SK-N-SH (cell line): ENCODE data around the gene REEP1. TPM values are rescaled to one million over a fixed set of nuclear protein-coding genes. Genes with fewer than 3 reads are reported as not detected.

Source experiments
- CTCF ChIA-PET: fragments of 300-600, 350-600 bp; formaldehyde crosslinking; extraction: SDS; loops from one replicate; lab custom pipeline; 2021; lab: Yijun Ruan, JAX
- POLR2A ChIA-PET: fragments of 350-600 bp; sonication (Branson Sonifier 250); formaldehyde crosslinking; extraction: SDS; loops from one replicate; lab custom pipeline; 2020; ENCODE audit warnings: antibody characterized with exemption, inconsistent platforms; lab: Yijun Ruan, JAX
- DNase-seq: peaks from one replicate; pipeline ENCODE4 v3.0.0; 2012
- H2AFZ ChIP-seq: fragments of 200-600 bp; sonication (generic); 2 replicates; pipeline ENCODE4 v1.8.1; 2016; ENCODE audit warnings: antibody characterized with exemption, mild to moderate bottlenecking, low read depth
- H3F3A ChIP-seq: fragments of 200-600 bp; sonication (generic); replicated peaks from 2 replicates; pipeline ENCODE3; 2016; ENCODE audit warnings: antibody characterized with exemption, mild to moderate bottlenecking; ENCODE audit not compliant: insufficient read depth
- H3K27ac ChIP-seq, 2 experiments: fragments of 200-500 bp in 1 of 2; fragments of 200-600 bp in 1 of 2; sonication (Bioruptor generic) in 1 of 2; sonication (generic), shearing (Covaris generic) in 1 of 2; 2 replicates each; pipeline versions ENCODE4 v1.5.1 to v1.6.1; 2014 to 2016; ENCODE audit warnings: low read depth in 2 of 2, inconsistent platforms in 1 of 2, low read length in 1 of 2, mild to moderate bottlenecking in 1 of 2, mixed read lengths in 1 of 2
- H3K27me3 ChIP-seq: fragments of 200-600 bp; sonication (generic), shearing (Covaris generic); 2 replicates; pipeline ENCODE4 v1.6.1; 2016; ENCODE audit warnings: mixed run types; ENCODE audit not compliant: insufficient read depth
- H3K36me3 ChIP-seq, 2 experiments: fragments of 200-500 bp in 1 of 2; fragments of 200-600 bp in 1 of 2; sonication (Bioruptor generic) in 1 of 2; sonication (generic) in 1 of 2; replicated peaks in 1 of 2; 2 replicates each; pipeline versions ENCODE3 to v1.5.1; 2014 to 2016; ENCODE audit warnings: low read length in 1 of 2, mild to moderate bottlenecking in 1 of 2; ENCODE audit not compliant: insufficient read depth in 2 of 2, control insufficient read depth in 1 of 2
- H3K4me1 ChIP-seq, 2 experiments: fragments of 200-500 bp in 1 of 2; fragments of 200-600 bp in 1 of 2; sonication (Bioruptor generic) in 1 of 2; sonication (generic), shearing (Covaris generic) in 1 of 2; 2 replicates each; pipeline versions ENCODE4 v1.5.1 to v1.6.1; 2014 to 2016; ENCODE audit warnings: low read depth in 1 of 2, low read length in 1 of 2, mixed run types in 1 of 2; ENCODE audit not compliant: insufficient read depth in 2 of 2, control insufficient read depth in 1 of 2
- H3K4me2 ChIP-seq: fragments of 200-600 bp; sonication (generic), shearing (Covaris generic); 2 replicates; pipeline ENCODE4 v1.6.1; 2017; ENCODE audit warnings: mixed run types
- H3K4me3 ChIP-seq, 2 experiments: fragments of 200-500 bp in 1 of 2; fragments of 200-600 bp in 1 of 2; sonication (Bioruptor generic) in 1 of 2; sonication (generic), shearing (Covaris generic) in 1 of 2; 2 replicates each; pipeline versions ENCODE4 v1.5.1 to v1.8.1; 2014 to 2016; ENCODE audit warnings: low read depth in 2 of 2, inconsistent platforms in 1 of 2, low read length in 1 of 2, mild to moderate bottlenecking in 1 of 2, mixed read lengths in 1 of 2, moderate library complexity in 1 of 2
- H3K79me2 ChIP-seq: fragments of 200-600 bp; sonication (generic); 2 replicates; pipeline ENCODE4 v1.8.1; 2017; ENCODE audit warnings: mild to moderate bottlenecking; ENCODE audit not compliant: insufficient read depth
- H3K9ac ChIP-seq: fragments of 200-600 bp; sonication (generic); 2 replicates; pipeline ENCODE4 v1.6.1; 2017; ENCODE audit warnings: mixed run types
- H3K9me2 ChIP-seq: fragments of 200-600 bp; sonication (generic); 2 replicates; pipeline ENCODE4 v1.6.1; 2017; ENCODE audit warnings: mixed run types
- H3K9me3 ChIP-seq: fragments of 200-600 bp; sonication (generic); 2 replicates; pipeline ENCODE4 v1.6.1; 2017; ENCODE audit warnings: mixed run types, mild to moderate bottlenecking, moderate library complexity
- H4K20me1 ChIP-seq: fragments of 200-600 bp; sonication (generic); 2 replicates; pipeline ENCODE4 v1.6.1; 2017; ENCODE audit warnings: mild to moderate bottlenecking, mixed run types; ENCODE audit not compliant: insufficient read depth
- CHD2 ChIP-seq: fragments of 150-350 bp; IDR thresholded peaks from 2 replicates; pipeline ENCODE4 v1.6.1; 2018; ENCODE audit warnings: low read length; ENCODE audit not compliant: partially characterized antibody
- CTCF ChIP-seq: fragments of 200-600 bp; sonication (generic); IDR thresholded peaks from 2 replicates; pipeline ENCODE4 v1.6.1; 2017; ENCODE audit warnings: antibody characterized with exemption, mild to moderate bottlenecking, moderate library complexity
- FOXJ3 ChIP-seq: sonication (generic); formaldehyde crosslinking; IDR thresholded peaks from 2 replicates; pipeline ENCODE4 v1.5.1; 2020; ENCODE audit warnings: mild to moderate bottlenecking, missing genetic modification reagents
- GABPA ChIP-seq: IDR thresholded peaks from 2 replicates; pipeline ENCODE4 v1.4.0; 2012; ENCODE audit warnings: low read depth, mild to moderate bottlenecking
- GATA2 ChIP-seq: sonication (generic); formaldehyde crosslinking; IDR thresholded peaks from 2 replicates; pipeline ENCODE4 v1.5.0; 2020; ENCODE audit warnings: mild to moderate bottlenecking, missing genetic modification reagents
- JUND ChIP-seq: IDR thresholded peaks from 2 replicates; pipeline ENCODE4 v1.4.0; 2012
- MEF2A ChIP-seq: IDR thresholded peaks from 2 replicates; pipeline ENCODE4 v1.4.0; 2012; ENCODE audit warnings: low read depth, borderline replicate concordance
- NRF1 ChIP-seq: IDR thresholded peaks from 2 replicates; pipeline ENCODE4 v1.6.1; 2012; ENCODE audit warnings: low read depth, mild to moderate bottlenecking, low read length
- RXRA ChIP-seq: IDR thresholded peaks from 2 replicates; pipeline ENCODE4 v1.4.0; 2012; ENCODE audit warnings: low read depth, mild to moderate bottlenecking, borderline replicate concordance
- SIN3A ChIP-seq: IDR thresholded peaks from 2 replicates; pipeline ENCODE4 v1.6.1; 2012; ENCODE audit warnings: low read depth, mild to moderate bottlenecking, low read length, moderate library complexity, borderline replicate concordance
- SMC3 ChIP-seq: IDR thresholded peaks from 2 replicates; pipeline ENCODE4 v1.6.1; 2012; ENCODE audit warnings: low read depth, low read length, improper control_type of control experiment
- TCF12 ChIP-seq: IDR thresholded peaks from 2 replicates; pipeline ENCODE4 v1.4.0; 2012
- YY1 ChIP-seq: IDR thresholded peaks from 2 replicates; pipeline ENCODE4 v1.4.0; 2012; ENCODE audit warnings: low read depth, mild to moderate bottlenecking
- WGBS: methylation state at CpG from one replicate; pipeline ENCODE4 v1.1.6; 2017; ENCODE audit warnings: low lambda C conversion rate; 5-methylcytosine and 5-hydroxymethylcytosine counted together
- polyA plus RNA-seq, 3 experiments: library from polyadenylated mRNA; depleted of rRNA; stranded (reverse); fragments of >200 nt; gene quantifications; 2 replicates each; pipeline ENCODE4 v1.2.3, GENCODE V29; 2012
- TF ChIP-seq, protein P1 (sequence below): fragments of 150-350 bp; IDR thresholded peaks from 2 replicates; pipeline ENCODE4 v1.6.1; 2017; ENCODE audit warnings: antibody characterized with exemption, low read length, low read depth, borderline replicate concordance
- TF ChIP-seq, protein P2 (sequence below): IDR thresholded peaks from 2 replicates; pipeline ENCODE4 v1.6.1; 2012; ENCODE audit warnings: mild to moderate bottlenecking, low read depth, low read length, moderate library complexity
- TF ChIP-seq, protein P3 (sequence below): IDR thresholded peaks from 2 replicates; pipeline ENCODE4; 2012

The REEP1 gene
- polyA plus RNA-seq, 1 of the 3 experiments (the other 2 are of a cell fraction), result 0.13 TPM

DNA sequence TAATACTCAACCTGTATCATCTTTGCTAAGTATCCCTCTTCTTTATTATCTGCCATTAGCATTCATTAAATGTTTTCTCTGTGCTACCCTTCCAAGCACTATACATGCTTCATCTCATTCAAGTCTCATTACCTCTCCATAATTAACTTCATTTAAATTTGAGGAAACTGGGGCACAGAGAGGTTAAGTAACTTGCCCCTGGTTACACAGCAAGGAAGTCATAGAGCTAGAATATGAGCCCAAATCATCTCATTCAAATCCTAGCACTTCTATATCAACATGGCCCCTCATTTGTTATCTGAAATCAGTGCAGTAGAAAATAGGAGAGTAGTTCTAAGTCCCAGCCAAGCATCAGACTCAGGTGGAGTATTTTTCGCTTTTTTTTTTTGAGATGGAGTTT, 133.8 kb downstream of the REEP1 start:
- 93% methylated on average over 1 of the region's 1 CpG for WGBS
- peaks cover 0 to 3% of the 10 kb centered on the region in 2 experiments; a peak in 1 of 4 replicates for H3K4me1 ChIP-seq
- CTCF ChIA-PET, result interaction anchor here (3.0 kb wide), 1 partner anchor 17 kb away, joined by 17 read pairs; no protein-coding TSS in a partner anchor
- peaks cover 2% of the 10 kb centered on the region for H3F3A ChIP-seq
- no peak overlapping the region for H3K9ac ChIP-seq
- TF ChIP-seq SIN3A, result no peak
- TF ChIP-seq RXRA, result no peak
- TF ChIP-seq FOXJ3 (CRISPR knock-in tag), result no peak
- TF ChIP-seq SMC3, result no peak
- TF ChIP-seq, protein P1, sequence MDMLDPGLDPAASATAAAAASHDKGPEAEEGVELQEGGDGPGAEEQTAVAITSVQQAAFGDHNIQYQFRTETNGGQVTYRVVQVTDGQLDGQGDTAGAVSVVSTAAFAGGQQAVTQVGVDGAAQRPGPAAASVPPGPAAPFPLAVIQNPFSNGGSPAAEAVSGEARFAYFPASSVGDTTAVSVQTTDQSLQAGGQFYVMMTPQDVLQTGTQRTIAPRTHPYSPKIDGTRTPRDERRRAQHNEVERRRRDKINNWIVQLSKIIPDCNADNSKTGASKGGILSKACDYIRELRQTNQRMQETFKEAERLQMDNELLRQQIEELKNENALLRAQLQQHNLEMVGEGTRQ, result no peak
- TF ChIP-seq, protein P2, sequence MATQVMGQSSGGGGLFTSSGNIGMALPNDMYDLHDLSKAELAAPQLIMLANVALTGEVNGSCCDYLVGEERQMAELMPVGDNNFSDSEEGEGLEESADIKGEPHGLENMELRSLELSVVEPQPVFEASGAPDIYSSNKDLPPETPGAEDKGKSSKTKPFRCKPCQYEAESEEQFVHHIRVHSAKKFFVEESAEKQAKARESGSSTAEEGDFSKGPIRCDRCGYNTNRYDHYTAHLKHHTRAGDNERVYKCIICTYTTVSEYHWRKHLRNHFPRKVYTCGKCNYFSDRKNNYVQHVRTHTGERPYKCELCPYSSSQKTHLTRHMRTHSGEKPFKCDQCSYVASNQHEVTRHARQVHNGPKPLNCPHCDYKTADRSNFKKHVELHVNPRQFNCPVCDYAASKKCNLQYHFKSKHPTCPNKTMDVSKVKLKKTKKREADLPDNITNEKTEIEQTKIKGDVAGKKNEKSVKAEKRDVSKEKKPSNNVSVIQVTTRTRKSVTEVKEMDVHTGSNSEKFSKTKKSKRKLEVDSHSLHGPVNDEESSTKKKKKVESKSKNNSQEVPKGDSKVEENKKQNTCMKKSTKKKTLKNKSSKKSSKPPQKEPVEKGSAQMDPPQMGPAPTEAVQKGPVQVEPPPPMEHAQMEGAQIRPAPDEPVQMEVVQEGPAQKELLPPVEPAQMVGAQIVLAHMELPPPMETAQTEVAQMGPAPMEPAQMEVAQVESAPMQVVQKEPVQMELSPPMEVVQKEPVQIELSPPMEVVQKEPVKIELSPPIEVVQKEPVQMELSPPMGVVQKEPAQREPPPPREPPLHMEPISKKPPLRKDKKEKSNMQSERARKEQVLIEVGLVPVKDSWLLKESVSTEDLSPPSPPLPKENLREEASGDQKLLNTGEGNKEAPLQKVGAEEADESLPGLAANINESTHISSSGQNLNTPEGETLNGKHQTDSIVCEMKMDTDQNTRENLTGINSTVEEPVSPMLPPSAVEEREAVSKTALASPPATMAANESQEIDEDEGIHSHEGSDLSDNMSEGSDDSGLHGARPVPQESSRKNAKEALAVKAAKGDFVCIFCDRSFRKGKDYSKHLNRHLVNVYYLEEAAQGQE, result no peak
- TF ChIP-seq NRF1, result no peak
- no peak for TF ChIP-seq JUND
- TF ChIP-seq CTCF, result no peak
- H3K27me3 ChIP-seq, result no peaks in the 10 kb centered on the region
- DNase-seq, result no peak
- H3K9me2 ChIP-seq, result no peaks in the 10 kb centered on the region
- H3K9me3 ChIP-seq, result no peaks in the 10 kb centered on the region
- H4K20me1 ChIP-seq, result no peaks in the 10 kb centered on the region
- H3K36me3 ChIP-seq, result peaks cover 18 to 24% of the 10 kb centered on the region in 2 experiments
- POLR2A ChIA-PET, result interaction anchor here (0.6 kb wide), 1 partner anchor 661 kb away, joined by 3 read pairs; no protein-coding TSS in a partner anchor
- H3K4me3 ChIP-seq, result no peak overlapping the region
- H3K27ac ChIP-seq, result no peak overlapping the region
- no peak overlapping the region for H2AFZ ChIP-seq
- peaks cover 67% of the 10 kb centered on the region for H3K79me2 ChIP-seq
- no peak overlapping the region for H3K4me2 ChIP-seq

- ChIA-PET CTCF (interaction anchor here (0.6 to 4.5 kb wide), 6 partner anchors 12 to 170 kb away, joined by 3 to 20 read pairs (median 10); no protein-coding TSS in a partner anchor), POLR2A (no interaction called here)
- Histone ChIP-seq H3K9ac (no peak overlapping the region), H3K4me2 (no peak overlapping the region), H3K9me2 (no peaks in the 10 kb centered on the region), H4K20me1 (no peaks in the 10 kb centered on the region), H3K36me3 (peaks cover 13 to 18% of the 10 kb centered on the region in 2 experiments), H2AFZ (no peak overlapping the region), H3K9me3 (no peaks in the 10 kb centered on the region), H3K79me2 (peaks cover 70% of the 10 kb centered on the region), H3F3A (peaks cover 6% of the 10 kb centered on the region), H3K27ac (no peak overlapping the region), H3K4me3 (no peak overlapping the region), H3K27me3 (no peaks in the 10 kb centered on the region), H3K4me1 (peaks cover 0 to 3% of the 10 kb centered on the region in 2 experiments; a peak in 1 of 4 replicates)
- no peak for DNase-seq
- WGBS, result 97% methylated on average over 9 of the region's 9 CpGs
- TF ChIP-seq GATA2 (CRISPR knock-in tag), result no peak
- TF ChIP-seq, protein P1, result no peak
- no peak for TF ChIP-seq TCF12
- no peak for TF ChIP-seq CTCF
- no peak for TF ChIP-seq YY1
- TF ChIP-seq CHD2, result no peak
- no peak for TF ChIP-seq JUND
- TF ChIP-seq SIN3A, result no peak
- TF ChIP-seq GABPA, result no peak
- TF ChIP-seq MEF2A, result no peak
- TF ChIP-seq RXRA, result no peak
- TF ChIP-seq, protein P3, sequence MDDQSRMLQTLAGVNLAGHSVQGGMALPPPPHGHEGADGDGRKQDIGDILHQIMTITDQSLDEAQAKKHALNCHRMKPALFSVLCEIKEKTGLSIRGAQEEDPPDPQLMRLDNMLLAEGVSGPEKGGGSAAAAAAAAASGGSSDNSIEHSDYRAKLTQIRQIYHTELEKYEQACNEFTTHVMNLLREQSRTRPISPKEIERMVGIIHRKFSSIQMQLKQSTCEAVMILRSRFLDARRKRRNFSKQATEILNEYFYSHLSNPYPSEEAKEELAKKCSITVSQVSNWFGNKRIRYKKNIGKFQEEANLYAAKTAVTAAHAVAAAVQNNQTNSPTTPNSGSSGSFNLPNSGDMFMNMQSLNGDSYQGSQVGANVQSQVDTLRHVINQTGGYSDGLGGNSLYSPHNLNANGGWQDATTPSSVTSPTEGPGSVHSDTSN, result no peak
Measured at GRCh38 chr2:86202702-86203101, 134.7 kb downstream of the REEP1 start.
